HG03575 (cell line): ENCODE data around the gene TRMT1.

Source experiments
- ATAC-seq: cut with Tn5 transposase; IDR thresholded peaks from one replicate; pipeline ENCODE4 v1.9.1; 2021; ENCODE audit not compliant: unreplicated experiment, insufficient number of reproducible peaks, low FRiP score; ENCODE audit errors: extremely low read depth

TRMT1 gene

DNA sequence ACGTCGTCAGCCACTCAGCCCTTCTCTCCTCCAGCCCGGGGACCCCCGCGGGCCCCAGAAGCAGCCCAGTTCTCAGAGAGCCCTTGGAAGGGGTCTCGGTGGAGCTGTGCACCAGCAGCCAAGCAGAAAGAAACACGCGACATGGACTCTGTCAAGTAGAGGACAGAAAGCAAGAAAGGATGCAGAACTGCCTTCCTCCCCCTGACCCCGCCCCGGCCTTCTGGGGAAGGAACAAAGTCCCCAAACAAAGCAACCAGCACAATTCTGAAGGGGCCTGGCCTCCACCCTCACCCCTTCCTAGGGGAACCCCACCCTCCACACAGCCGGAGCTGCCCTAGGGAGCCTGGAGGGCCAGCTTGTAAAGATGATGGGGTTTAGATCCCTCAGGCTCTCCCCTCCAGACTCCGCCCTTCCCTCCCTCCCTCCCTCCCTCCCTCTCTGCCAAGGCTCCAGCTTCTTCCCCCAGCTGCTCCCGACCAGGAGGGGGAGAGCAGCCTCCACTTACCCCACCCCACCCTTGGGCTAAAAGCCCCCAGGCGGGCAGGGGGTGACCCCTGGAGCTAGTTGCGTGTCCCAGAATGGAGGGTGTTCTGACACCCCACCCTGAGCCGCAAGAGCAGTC, 21.7 kb downstream of the TRMT1 start:
- no peak for ATAC-seq

DNA sequence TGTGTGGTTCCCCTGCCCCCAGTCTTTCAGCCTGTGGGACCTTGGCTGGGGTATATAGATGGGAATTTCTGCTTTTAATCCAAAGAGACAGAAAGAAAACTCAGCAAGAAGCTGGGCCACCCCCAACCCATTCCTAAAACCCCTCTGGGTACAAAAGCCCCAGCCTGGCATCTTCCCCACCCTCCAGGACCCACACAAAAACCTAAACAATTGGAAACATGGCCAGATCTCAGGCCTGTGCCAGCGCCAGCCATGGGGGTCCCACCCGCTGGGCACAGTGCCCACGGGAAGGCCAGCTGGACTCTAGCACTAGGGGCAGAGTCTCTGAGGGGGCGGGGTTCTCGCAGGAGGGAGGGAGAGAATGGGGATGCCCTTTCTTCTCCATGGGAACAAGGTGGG, 22.4 kb downstream of the TRMT1 start:
- ATAC-seq, result no peak

DNA sequence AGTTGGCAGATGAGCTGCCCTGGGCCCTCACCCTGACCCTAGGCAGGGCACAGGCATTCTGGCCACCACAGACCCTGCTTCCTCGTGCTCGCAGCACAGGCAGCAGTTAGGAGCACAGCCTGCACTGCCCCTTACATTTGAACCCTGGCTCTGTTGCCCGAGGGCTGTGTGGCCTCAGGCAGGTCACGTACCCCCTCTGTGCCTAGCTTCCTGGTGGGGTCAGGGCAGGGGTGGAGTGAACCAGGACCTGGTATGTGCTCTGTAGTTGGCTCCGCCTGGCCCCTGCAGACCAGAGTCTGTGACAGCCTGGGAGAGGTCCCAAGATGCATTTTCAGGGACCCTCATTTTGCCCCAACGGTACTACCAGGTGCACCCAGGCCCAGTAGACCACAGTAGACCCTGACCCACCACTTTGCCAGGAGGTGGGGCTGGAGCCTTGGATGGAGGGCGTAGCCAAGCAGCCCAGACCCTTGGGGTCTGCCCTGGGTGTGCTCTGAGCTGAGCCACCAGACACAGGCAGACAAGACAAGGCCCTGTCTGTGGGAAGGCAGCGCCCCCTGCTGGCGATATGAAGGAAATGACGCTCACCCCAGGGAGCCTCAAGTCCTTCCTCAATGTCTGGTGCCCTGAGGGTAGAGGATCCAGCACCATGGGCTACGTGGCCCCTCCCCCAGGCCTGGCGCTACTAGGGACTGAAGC, 23.0 kb downstream of the TRMT1 start:
- no peak for ATAC-seq

DNA sequence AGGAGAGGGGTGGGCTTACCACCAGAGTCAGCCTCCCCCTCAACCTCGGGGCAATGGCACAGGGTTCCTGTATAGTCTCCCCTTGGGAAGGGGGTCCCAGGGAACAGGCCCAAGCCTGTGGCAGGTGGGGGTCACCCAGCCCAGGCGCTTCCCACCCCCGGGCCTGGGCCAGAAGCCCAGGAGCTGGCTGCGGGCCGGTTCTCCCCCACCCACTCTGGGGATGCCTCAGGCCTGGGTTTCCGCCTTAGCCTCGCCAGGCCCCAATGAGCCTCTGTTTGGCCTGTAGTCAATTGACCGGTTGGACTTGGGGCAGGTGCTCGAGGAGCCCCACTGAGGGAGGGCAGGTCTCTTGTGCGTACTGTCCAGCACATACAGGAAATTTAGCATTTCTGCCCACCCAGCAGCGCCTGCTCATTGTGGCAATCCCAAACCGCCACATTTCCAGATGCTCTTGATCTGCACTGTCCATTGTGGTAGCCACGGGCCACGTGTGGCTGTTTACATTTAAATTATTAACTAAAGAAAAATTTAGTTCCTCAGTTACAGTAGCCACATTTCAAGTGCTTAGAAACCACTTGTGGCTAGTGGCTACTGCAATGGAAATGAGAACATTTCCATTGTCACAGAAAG, 23.8 kb downstream of the TRMT1 start:
- no peak for ATAC-seq

DNA sequence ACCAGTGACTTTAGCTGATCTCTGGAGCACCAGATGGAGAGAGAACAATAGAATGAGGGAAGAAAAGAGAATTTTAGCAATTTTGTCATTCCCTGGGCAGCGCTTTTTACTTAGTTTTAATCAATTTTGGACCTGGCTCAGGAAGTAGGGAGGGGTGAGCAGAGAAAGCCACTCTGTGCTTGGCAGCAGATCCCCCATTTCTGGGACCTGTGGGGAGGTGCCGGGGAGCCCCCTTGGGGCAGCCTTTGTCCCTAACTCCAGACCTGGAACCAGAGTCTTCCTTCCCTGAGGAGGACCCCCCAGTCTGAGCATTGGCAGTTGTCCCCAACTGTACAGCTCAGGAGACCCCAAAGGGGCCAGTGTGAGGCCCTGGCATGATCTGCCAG, 24.4 kb downstream of the TRMT1 start:
- no peak for ATAC-seq

DNA sequence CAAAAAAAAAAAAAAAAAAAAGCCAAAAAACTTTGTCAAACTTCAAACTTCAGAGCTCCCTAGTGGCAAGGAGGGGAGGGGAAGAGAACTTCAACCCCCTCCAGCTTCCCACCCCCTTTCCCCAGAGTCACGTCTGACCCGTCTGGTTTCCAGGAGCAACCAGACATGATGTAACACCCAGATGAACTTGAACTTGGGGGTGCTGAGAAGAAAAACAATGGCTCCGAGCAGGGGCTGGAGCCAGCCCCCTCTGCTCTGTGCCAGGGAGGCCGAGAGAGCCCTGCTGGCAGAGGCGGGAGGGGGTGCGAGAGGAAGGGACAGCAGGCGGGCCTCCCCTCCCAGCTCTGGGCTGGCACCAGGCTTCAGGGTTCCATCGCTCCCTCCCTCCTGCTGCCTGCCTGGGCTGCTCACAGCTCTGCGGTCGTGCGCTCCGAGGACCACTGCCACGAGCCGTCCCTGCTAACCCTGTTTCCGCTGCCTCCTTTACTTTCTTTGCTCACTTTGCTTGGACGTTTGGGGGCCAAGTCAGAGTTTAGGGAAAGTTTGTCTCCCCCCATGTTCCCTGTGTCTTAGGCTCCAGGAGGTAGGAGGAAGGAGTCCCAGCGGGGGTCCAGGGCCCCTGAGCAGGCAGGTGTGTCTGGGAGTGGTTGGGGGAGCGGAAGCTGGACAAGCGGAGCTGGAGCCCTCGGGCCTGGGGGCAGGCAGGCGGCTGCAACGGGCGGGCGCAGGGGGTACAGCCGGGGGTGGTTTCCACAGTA, 25.0 kb downstream of the TRMT1 start:
- ATAC-seq, result no peak

DNA sequence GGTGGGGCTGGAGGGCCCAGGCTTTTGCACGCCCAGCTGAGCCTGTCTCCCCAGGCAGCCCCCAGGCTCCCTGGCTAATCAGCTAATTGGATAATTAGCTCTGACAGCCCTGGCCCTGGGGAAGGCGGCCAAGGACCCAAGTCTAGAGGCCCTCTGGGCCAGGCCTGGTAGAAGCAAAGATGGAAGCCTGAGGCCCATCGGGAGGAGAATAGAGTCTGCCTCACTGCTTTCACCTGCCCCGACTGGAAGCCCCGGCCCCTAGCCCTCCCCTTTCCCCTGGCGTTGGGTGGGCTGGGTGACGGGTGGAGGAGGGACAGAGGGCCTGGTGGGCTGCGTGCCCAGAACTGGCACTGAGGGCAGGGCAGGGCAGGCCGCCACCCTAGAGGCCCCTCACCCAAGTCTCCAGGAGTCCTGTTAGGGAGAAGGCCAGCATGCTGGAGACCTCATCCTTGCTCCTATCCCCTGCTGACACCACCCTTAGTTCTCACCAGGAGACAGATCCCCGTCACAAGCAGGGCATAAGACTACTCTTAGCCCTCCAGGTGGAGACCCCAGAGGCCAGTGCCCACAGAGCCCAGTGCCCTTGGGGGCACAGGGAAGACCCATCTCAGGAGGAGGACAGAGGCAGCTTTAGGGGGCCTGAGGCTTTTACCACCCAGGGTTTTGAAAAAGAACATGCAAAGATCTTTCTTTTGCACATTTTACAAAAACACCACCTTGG, 25.9 kb downstream of the TRMT1 start:
- ATAC-seq, result no peak

DNA sequence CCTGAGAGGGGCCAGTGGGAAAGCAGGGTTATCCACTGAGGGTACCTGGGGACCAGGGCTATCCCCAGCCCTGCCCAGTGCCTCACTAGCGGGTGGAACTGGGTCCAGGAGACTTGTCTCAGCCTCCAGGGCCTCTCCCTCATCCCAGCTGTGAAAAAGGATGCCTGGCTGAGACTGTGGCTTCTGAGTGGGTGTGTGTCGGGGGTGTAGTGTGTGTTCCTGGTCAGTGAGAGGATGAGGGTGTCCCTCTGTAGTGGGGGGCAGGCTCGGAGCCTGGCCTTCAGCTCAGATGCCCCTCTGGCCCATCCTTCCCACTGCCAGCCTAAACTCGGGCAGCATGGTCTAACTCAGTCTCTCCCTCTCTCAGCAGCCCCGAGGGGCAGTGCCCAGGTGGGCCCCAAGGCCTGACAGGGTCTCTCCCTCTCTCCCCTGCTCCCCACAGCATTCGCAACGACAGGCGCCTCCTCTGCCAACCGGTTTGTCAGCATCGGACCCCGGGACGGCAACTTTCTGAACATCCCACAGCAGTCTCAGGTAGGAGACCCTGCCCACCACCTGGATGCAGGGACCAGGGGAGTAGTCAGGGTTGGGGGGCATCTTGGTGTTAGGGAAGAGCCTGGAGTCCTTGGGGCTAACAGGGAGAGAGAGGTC, 26.6 kb downstream of the TRMT1 start:
- ATAC-seq, result no peak

DNA sequence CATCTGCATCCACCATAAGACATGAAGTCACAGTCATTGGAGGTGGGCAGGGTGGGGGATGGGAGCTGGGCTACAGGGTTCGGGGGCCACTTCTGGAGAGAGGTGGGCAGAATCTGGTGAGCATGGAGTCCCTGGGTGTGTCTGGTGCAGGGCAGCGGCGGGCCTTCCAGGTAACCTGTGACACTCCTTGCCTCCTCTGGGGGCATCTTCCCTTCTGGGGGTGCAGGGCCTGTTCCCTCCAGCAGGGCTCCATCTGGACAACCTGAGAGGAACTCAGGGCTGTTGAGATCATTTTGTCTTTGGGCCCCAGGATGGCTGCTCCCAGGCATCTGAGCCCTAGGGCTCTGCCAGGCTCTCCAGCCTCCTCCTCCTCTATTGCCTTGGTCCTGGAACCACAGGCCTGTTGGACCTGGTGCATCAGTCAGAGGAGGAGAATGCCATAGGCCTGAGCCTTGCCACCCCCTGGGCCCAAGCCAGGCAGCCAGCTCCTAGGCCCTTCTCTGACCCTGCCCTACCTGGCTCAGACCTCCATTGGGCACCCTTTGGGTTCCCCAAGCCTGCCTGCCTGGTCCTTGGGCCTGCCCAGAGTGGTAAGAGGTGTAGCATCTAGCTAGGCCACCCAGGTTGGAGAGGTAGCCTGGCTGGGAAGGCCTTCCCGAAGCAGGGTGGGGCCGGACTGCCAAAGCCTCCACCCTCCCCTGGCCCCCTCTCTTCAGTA, 27.2 kb downstream of the TRMT1 start:
- no peak for ATAC-seq

DNA sequence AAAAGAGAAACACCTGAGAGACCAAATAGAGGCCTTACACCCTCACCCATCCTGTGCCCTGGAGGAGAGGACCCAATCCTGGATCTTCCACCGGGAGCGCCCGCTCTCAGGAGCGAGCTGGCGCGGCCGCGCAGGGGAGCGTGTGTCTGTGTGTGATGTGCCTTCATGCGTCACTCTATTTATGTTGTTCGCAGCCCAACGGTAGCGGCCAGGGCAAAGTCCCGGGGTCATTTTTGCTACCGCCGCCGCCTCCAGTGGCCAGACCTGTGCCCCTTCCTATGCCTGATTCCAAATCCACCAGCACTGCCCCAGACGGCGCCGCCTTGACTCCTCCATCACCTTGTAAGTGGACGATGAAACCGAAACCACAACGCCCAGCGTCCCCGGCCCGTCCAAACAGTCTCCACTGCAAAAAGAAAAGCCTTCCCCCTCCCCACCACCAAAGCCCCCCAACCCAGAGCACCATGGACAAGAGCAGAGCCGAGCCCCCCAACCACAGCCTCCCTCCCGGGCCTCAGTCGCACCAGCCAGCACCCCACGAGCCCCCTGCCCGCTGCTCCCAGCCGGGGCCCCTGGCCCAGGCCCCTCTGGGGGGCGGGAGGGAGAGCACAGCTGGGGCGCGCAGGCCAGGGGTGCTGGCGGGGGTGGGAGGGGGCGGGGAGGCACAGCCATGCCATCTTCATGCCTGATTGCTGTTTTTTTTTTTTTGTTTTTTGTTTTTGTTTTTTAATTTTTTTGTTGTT, 28.6 kb downstream of the TRMT1 start:
- no peak for ATAC-seq

DNA sequence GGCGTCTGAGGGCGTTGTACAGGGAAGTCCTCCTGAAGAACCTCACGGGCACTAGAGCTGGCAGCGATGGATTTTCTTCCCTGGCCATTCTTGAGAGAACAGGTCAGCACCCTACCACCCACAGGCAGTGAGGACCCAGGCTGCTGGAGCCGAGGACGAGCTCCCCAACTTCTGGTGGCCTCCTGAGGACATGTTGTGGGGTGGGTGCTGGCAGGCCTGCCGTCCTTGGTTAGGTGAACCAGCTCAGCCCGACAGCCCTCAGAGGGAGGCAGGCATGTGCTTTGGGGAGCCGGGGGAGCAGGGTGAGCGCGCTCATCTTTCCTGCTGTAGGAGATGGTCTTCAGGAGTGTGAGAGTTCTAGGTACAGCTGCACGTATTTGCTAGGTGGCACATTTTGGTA, 29.2 kb downstream of the TRMT1 start:
- ATAC-seq, result no peak

DNA sequence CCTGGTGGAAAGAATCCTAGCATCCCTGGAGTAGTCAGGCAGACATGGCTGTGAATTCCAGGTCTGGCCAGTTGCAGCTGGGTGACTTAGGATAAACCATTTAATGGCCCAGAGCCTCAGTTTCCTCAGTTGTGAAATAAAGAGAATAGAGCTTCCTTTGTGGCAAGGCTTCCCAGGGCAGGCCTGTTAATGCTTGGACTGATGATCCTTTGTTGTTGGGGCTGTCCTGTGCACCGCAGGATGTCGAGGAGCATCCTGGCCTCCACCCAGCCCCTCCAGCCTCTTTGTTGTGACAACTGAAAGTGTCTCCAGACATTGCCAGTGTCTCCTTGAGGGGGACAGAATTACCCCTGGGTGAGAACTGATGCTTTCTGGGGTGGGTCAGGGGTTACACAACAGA, 30.2 kb downstream of the TRMT1 start:
- ATAC-seq, result no peak

DNA sequence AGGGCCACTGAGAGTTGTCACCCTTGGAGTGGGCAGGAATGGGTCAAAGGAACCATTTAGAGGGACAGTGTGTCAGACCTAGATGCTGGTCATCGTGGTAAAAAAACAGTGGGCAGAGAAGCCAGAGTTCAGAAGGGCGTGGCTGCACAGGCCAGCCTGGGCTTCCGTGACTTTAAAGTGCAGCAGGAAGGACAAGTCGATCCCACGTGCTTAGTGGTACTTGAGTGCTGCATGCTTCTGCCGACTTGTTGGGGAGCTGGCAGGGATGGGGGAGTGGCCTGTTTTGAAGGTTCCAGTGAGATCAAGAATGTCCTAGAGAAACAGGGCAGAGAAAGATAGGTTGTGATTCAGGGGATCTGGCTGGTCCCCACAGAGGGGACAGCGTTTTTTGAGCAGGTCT, 30.9 kb downstream of the TRMT1 start:
- no peak for ATAC-seq

DNA sequence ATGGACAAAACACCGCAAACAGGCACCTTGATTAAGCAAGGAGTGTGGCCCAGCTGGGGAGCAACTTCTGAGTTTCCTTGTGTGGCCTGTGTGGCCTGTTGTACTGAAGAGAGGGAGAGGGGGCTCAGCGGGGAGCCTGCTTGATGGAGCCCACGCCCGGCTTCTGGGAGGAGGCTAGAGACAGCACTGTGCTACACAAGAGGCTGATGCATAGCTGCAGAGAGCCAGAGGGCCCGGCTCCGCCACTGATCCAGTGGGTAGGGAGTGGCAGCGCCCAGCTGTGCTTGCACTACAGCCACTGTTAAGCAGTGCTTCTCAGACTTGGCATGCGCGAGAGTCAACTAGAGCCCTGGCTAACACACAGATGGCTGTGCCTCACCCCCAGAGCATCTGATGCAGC, 32.9 kb downstream of the TRMT1 start:
- no peak for ATAC-seq

DNA sequence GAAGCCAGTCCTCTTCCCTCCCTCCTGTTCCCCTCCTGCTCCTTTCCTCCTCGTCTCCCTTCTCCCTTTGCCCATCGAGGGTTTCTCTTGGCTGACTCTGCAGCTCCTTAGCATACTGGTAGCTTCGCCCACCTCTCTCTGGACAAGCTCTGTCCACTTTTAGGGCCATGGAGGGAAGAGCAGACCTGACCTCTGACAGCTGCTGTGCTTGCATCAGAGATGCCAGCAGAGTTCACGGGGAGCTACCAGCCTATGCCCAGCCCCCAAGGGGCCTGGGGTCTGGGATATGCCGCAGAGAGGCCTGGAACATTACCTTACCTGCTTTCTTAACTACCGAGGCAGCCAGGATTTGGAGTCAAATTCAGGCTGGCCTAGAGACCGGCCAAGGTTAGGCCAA, 33.5 kb downstream of the TRMT1 start:
- no peak for ATAC-seq

DNA sequence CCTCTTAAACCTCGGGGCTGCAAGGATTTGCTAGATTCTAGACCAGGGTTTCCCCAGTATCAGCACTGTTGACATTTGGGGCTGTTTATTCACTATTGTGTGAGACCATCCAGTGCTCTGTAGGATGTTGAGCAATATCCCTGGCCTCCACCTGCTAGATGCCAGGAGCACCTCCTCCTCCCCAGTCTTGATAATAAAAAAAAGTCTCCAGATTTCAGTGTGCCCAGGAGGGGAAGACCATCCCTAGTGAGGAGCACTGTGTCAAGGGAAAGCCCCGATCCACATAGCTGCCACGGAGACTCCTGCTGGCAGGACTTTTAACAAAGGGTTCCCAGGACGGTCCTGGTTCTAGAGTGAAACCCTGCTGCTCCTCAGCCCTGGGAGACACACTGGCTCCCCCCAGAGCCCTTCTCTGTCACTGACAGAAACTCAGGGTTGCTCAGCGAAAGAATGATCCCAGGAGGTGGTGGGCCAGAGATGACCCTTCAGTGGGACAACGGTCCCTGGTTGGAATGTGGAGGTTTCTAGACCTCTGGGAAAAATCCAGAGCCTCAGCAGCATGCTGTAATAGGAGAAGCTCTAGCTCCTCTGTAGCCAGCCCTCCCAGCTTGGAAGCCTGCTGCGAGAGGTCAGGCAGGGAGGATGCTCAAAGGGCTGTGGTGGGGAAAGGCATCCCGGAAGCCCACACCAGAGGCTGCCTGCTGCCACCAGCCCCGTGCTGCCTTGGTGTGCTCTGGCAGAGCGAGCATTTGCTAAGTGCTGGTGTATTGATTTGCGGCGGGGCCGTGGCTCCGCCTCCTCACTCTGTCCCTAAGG, 34.1 kb downstream of the TRMT1 start:
- no peak for ATAC-seq

DNA sequence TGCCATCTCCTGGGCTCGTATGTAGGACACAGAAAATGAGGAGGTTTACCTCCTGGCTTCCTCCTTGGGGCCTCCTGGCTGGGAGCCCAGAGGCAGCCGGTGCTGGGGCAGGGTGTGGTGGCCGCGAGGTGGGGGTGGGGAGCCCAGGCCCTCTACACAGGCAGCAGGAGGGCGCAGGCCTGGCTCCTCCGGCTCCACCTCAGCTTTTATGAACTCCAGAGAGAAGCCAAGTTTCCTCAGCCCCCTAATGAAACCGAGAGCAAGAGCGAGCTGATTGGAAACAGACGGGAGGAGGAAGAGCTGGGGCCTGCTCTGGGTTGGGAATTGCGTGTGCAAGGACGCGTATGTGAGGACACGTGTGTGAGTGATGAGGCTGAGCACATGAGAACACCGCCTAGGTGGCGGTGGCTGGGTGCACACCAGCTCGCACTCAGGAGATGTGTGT, 37.0 kb downstream of the TRMT1 start:
- no peak for ATAC-seq
